ENCODE measurements around the gene LRG1.

- TF ChIP-seq, protein P1, sequence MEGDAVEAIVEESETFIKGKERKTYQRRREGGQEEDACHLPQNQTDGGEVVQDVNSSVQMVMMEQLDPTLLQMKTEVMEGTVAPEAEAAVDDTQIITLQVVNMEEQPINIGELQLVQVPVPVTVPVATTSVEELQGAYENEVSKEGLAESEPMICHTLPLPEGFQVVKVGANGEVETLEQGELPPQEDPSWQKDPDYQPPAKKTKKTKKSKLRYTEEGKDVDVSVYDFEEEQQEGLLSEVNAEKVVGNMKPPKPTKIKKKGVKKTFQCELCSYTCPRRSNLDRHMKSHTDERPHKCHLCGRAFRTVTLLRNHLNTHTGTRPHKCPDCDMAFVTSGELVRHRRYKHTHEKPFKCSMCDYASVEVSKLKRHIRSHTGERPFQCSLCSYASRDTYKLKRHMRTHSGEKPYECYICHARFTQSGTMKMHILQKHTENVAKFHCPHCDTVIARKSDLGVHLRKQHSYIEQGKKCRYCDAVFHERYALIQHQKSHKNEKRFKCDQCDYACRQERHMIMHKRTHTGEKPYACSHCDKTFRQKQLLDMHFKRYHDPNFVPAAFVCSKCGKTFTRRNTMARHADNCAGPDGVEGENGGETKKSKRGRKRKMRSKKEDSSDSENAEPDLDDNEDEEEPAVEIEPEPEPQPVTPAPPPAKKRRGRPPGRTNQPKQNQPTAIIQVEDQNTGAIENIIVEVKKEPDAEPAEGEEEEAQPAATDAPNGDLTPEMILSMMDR (IDR thresholded peaks at IDR 0.05; ENCODE audit: low read depth, low read length), result no peak
- TF ChIP-seq EZH2phosphoT487 (IDR thresholded peaks at IDR 0.05; ENCODE audit: low read depth), result no peak
Observed at GRCh38 chr19:4504297-4504701, 35.5 kb downstream of the LRG1 start.

Data from OCI-LY3 (cell line).